GM12892 (cell line): Measurements from ENCODE around the gene LRRN2.

ENCODE experiments used
- POLR2A ChIP-seq: IDR thresholded peaks from 2 replicates; pipeline ENCODE4 v1.6.1; 2011; ENCODE audit warnings: low read depth, low read length, control low read depth
- POLR2AphosphoS5 ChIP-seq: IDR thresholded peaks from 2 replicates; pipeline ENCODE4 v1.6.1; 2011; ENCODE audit warnings: low read depth, low read length, control low read depth

- TF ChIP-seq POLR2AphosphoS5 (no peak), POLR2A (no peak)
Measured at GRCh38 chr1:204599098-204599497, 86.4 kb downstream of the LRRN2 start.
